GM12801 (cell line): Measurements from ENCODE around the gene CITED2.

ENCODE experiments used
- TF ChIP-seq, protein P1 (sequence below): IDR thresholded peaks from one replicate; pipeline ENCODE4 v1.5.1; 2011; ENCODE audit warnings: control low read depth; ENCODE audit not compliant: insufficient read length; ENCODE audit errors: extremely low read depth

The CITED2 gene

GRCh38 chr6:139380168-139380567 is 5.7 kb upstream of the CITED2 start:
- TF ChIP-seq, protein P1, sequence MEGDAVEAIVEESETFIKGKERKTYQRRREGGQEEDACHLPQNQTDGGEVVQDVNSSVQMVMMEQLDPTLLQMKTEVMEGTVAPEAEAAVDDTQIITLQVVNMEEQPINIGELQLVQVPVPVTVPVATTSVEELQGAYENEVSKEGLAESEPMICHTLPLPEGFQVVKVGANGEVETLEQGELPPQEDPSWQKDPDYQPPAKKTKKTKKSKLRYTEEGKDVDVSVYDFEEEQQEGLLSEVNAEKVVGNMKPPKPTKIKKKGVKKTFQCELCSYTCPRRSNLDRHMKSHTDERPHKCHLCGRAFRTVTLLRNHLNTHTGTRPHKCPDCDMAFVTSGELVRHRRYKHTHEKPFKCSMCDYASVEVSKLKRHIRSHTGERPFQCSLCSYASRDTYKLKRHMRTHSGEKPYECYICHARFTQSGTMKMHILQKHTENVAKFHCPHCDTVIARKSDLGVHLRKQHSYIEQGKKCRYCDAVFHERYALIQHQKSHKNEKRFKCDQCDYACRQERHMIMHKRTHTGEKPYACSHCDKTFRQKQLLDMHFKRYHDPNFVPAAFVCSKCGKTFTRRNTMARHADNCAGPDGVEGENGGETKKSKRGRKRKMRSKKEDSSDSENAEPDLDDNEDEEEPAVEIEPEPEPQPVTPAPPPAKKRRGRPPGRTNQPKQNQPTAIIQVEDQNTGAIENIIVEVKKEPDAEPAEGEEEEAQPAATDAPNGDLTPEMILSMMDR = no peak

DNA sequence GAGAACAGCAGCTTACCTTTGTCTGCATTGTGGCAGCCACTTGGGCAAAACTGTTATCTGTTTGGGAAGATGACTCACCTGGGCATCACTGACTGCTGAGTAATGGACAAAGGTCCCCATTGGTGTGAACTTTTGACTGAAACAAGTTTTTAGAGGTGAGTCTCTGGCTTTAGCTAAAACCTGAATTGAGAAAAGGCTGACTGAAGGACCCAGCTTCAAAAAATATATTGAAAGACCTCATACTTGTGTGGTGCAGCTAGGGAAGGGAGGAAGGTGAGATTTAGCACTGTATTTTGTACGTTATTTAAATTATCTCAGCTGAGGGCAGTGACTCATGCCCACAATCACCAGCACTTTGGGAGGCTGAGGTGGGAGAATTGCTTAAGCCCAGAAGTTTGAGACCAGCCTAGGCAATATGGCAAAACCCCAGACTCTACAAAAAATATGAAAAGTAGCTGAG is 4.5 kb upstream of the CITED2 start:
- TF ChIP-seq, protein P1 = no peak

DNA sequence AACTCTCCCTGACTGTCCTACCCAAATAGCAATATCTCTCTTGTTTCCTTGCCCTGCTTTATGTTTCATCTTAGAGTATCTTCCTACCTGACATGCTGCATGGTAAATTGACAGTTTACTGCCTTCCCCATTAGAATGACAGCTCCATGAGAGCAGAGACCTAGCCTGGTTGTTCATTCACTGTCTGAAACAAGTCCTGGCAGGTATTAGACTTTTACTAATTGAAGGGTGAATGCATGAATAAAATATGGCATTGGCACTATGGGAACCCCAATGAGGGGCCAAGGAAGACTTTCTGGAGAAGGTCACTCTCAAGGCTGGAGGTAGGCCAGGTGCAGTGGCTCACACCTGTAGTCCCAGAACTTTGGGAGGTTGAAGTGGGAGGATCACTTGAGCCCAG is 3.8 kb upstream of the CITED2 start:
- TF ChIP-seq, protein P1 = no peak

- TF ChIP-seq, protein P1 = no peak
These were observed 2.3 kb upstream of the CITED2 start for GRCh38 chr6:139376604-139377218.

GRCh38 chr6:139376017-139376330 is 1.5 kb upstream of the CITED2 start:
- TF ChIP-seq, protein P1 = no peak

DNA sequence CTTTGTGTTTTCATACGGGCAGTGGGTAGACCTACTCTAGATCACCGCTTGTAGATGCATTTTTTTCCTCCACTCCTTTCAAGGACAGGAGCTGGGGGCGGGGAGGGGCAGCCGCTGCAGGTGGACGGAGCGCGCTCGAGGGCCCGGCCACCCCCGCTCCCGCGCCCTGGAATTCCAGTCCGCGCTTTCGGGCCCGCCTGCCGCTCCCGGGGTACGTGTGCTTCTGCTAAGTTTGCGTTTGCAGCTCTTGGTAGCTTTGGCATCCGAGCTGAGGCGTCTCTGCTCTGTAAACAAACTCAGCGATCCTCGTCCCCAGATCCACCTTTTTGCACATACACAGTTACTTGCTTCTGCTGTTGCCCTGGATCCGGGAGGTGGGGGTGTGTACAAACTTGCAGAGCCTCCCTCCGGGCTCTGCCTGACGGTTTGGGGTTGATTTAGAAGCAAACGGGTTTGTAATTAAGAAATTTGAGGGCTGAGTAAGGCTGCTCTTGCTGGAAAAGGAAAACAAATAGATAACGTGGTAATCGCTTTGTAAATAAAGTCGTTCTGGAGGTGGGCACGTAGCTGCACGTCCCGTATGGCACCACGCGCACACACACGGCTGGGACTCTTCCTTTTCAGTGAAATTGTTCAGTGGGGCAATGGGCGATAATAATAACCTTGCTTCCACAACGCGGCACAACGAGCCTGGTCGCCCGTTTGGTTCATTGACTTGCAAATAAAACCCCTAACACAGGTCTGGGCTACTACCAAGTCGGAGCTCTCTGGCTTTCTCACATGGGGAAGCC is 973 bp upstream of the CITED2 start:
- TF ChIP-seq, protein P1 = no peak

DNA sequence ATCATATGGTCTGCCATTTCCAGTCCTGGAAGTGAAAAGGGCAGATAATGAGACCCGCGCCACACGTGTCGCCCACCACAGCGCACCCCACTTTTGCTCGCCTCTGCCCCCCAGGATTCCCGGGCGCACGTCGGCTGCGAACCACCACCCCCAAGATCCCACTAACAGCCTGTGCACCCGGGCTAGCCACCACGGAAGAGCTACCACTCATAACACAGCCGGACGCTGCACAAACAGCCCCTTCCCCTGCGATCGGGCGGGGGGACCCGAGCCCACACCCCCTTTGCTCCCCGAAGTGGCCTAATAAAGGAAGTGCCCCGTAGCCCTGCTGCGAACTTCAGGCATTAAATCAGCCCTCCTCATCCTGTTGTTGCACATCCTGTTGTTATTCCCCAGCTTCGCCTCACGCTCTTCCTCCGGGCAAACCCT is 506 bp downstream of the CITED2 start:
- TF ChIP-seq, protein P1 = no peak
